Stimulated activated CD8-positive, alpha-beta memory T cell treated with anti-CD3 and anti-CD28 coated beads, Interleukin-4, amount 100 ng/mL, for 1 hour (primary cell): Measurements from ENCODE around the gene KLKB1.

ENCODE experiments used
- DNase-seq, 2 donors: peaks; one replicate each; pipeline ENCODE4 v3.0.0-alpha.2; 2020; ENCODE audit warnings: low read depth in 2 of 2, low spot score in 1 of 2

Gene KLKB1

DNA sequence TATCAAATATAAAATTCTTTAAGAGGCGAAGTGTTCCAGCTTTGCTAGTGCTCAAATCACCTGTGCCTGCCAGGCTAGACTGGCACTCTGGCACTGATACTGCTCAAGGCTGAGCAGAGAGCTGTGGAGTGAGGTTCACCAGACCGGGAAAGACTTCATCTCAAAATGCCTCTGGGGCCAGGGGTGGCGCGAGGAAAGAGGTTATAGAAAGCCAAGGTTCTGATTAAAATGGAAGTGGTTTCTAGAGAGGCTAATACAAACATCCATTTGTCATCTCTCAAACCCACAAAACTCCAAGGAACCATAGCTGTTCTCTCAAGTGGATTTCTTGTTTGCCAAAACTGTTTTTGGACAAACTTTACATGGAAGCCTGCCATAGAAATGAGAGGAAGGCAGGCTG, 80.2 kb downstream of the KLKB1 start:
- DNase-seq: no peak

DNA sequence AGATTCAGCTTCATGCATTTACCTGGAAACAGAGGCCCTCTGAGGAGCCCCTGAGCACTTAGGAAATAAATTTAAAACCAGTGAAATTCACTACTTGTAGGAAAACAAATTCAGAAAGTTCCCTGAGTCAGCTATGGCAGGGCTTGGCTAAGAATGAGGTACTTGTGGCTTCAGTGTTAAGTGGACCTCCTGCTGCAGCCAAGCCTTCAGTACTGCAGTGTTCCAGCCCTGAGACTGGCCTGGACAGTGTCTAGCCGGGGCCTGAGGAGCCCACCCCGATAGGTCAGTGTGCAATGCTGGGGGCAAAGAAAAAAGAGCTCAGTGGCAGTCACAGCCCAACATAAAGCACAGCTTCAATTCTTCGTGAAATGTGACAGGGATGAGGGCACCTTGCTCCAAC, 80.6 kb downstream of the KLKB1 start:
- no peak for DNase-seq
